CD14-positive monocyte (primary cell): ENCODE results near the gene SLC47A2. TPM values are rescaled to one million over a fixed set of nuclear protein-coding genes. Genes with fewer than 3 reads are reported as not detected.

Experiments used
- DNase-seq, 3 donors: peaks; one replicate each; pipeline ENCODE4 v3.0.0-alpha.2; 2011 to 2022
- H2AFZ ChIP-seq: 2 replicates; pipeline ENCODE4 v1.6.0; 2012; ENCODE audit warnings: mild to moderate bottlenecking, low read depth, low read length, inconsistent platforms; ENCODE audit not compliant: insufficient read depth, poor library complexity, severe bottlenecking
- H3K27ac ChIP-seq, 2 donors: 1 replicate in 1 of 2; 2 replicates in 1 of 2; pipeline ENCODE4 v1.5.1; 2012 to 2013; ENCODE audit warnings: low read length in 2 of 2, control low read depth in 1 of 2, inconsistent platforms in 1 of 2, low read depth in 1 of 2, mild to moderate bottlenecking in 1 of 2
- H3K27me3 ChIP-seq, 2 donors: one replicate each; pipeline versions ENCODE4 v1.6.0 to v1.6.1; 2011 to 2013; ENCODE audit warnings: low read length in 2 of 2; ENCODE audit not compliant: control insufficient read depth in 2 of 2, insufficient read depth in 2 of 2
- H3K36me3 ChIP-seq, 2 donors: replicated peaks in 1 of 2; 1 replicate in 1 of 2; 2 replicates in 1 of 2; pipeline versions ENCODE4 v1.5.1 to v1.6.1; 2012 to 2013; ENCODE audit warnings: low read length in 2 of 2, control low read depth in 1 of 2, inconsistent platforms in 1 of 2, mild to moderate bottlenecking in 1 of 2; ENCODE audit not compliant: insufficient read depth in 2 of 2, control insufficient read depth in 1 of 2
- H3K4me1 ChIP-seq, 2 donors: 1 replicate in 1 of 2; 2 replicates in 1 of 2; pipeline versions ENCODE4 v1.5.1 to v1.6.1; 2012 to 2013; ENCODE audit warnings: low read length in 2 of 2, control low read depth in 1 of 2, inconsistent platforms in 1 of 2, mild to moderate bottlenecking in 1 of 2, moderate library complexity in 1 of 2; ENCODE audit not compliant: insufficient read depth in 2 of 2, control insufficient read depth in 1 of 2
- H3K4me2 ChIP-seq: replicated peaks from 2 replicates; pipeline ENCODE3; 2012; ENCODE audit warnings: low read length, moderate library complexity, mild to moderate bottlenecking; ENCODE audit not compliant: poor library complexity, severe bottlenecking; ENCODE audit errors: extremely low read depth
- H3K4me3 ChIP-seq, 3 experiments: fragments of 200-600 bp in 1 of 3; sonication (generic) in 1 of 3; replicated peaks in 1 of 3; 1 replicate in 2 of 3; 2 replicates in 1 of 3; pipeline ENCODE4 v1.5.1; 2011 to 2013; ENCODE audit warnings: low read length in 3 of 3, mild to moderate bottlenecking in 3 of 3, control low read depth in 2 of 3, low read depth in 2 of 3, inconsistent platforms in 1 of 3, moderate library complexity in 1 of 3
- H3K79me2 ChIP-seq: 2 replicates; pipeline ENCODE4 v1.6.0; 2012; ENCODE audit warnings: mild to moderate bottlenecking, control low read depth, inconsistent platforms, low read length, moderate library complexity; ENCODE audit not compliant: insufficient read depth
- H3K9ac ChIP-seq: 2 replicates; pipeline ENCODE4 v1.6.0; 2017; ENCODE audit warnings: low read length, mild to moderate bottlenecking; ENCODE audit not compliant: insufficient read depth, poor library complexity, severe bottlenecking
- H3K9me3 ChIP-seq, 2 donors: replicated peaks in 1 of 2; 1 replicate in 1 of 2; 2 replicates in 1 of 2; pipeline versions ENCODE4 v1.5.1 to v1.6.1; 2012 to 2013; ENCODE audit warnings: low read length in 2 of 2, control low read depth in 1 of 2; ENCODE audit not compliant: control insufficient read depth in 1 of 2, insufficient read depth in 1 of 2
- H4K20me1 ChIP-seq: 2 replicates; pipeline ENCODE4 v1.6.0; 2012; ENCODE audit warnings: mild to moderate bottlenecking, low read length, control low read depth, moderate library complexity; ENCODE audit not compliant: insufficient read depth
- H3K27ac Mint-ChIP-seq, 7 donors: one replicate each; pipeline ENCODE4 v1.8.0; 2020; ENCODE audit warnings: mild to moderate bottlenecking in 7 of 7, mixed read lengths in 7 of 7, moderate library complexity in 6 of 7, inconsistent platforms in 2 of 7
- H3K27me3 Mint-ChIP-seq, 3 donors: one replicate each; pipeline ENCODE4 v1.8.0; 2021 to 2022; ENCODE audit warnings: low read depth in 3 of 3, mild to moderate bottlenecking in 3 of 3, mixed read lengths in 3 of 3, moderate library complexity in 3 of 3, inconsistent platforms in 1 of 3
- H3K36me3 Mint-ChIP-seq, 2 donors: one replicate each; pipeline ENCODE4 v1.8.0; 2020; ENCODE audit warnings: mixed read lengths in 2 of 2, inconsistent platforms in 1 of 2, mild to moderate bottlenecking in 1 of 2
- H3K4me1 Mint-ChIP-seq: one replicate; pipeline ENCODE4 v1.8.0; 2020; ENCODE audit warnings: mild to moderate bottlenecking, mixed read lengths
- H3K4me3 Mint-ChIP-seq, 2 donors: one replicate each; pipeline ENCODE4 v1.8.0; 2020; ENCODE audit warnings: mild to moderate bottlenecking in 2 of 2, mixed read lengths in 2 of 2, moderate library complexity in 1 of 2
- H3K9me3 Mint-ChIP-seq, 7 donors: one replicate each; pipeline ENCODE4 v1.8.0; 2020 to 2022; ENCODE audit warnings: mixed read lengths in 7 of 7, mild to moderate bottlenecking in 6 of 7, moderate library complexity in 6 of 7, inconsistent platforms in 2 of 7
- WGBS: methylation state at CpG from one replicate; pipeline ENCODE4 v1.1.5; 2013; ENCODE audit warnings: missing lambda C conversion rate; ENCODE audit not compliant: insufficient coverage; 5-methylcytosine and 5-hydroxymethylcytosine counted together
- intact Hi-C, 2 donors: fragments of 100-400 bp; cut with micrococcal nuclease; formaldehyde crosslinking; loops; one replicate each; pipeline versions ENCODE4 v1.15.0 to v1.15.1; 2023
- polyA plus RNA-seq, 3 donors: library from polyadenylated mRNA; depleted of rRNA in 1 of 3; unstranded in 2 of 3; stranded (reverse) in 1 of 3; fragments of 300-500 nt in 2 of 3; fragments of >200 nt in 1 of 3; fragmentation: Illumina TruSeq in 2 of 3; gene quantifications; 1 replicate in 2 of 3; 2 replicates in 1 of 3; pipeline ENCODE4 v1.2.3, GENCODE V29; 2012 to 2021
- TF ChIP-seq, protein P1 (sequence below): fragments of 200-600 bp; IDR thresholded peaks from one replicate; pipeline ENCODE4 v1.8.0; 2022; ENCODE audit warnings: antibody characterized with exemption, mild to moderate bottlenecking

The SLC47A2 gene
- polyA plus RNA-seq, 3 donors, result not detected

DNA sequence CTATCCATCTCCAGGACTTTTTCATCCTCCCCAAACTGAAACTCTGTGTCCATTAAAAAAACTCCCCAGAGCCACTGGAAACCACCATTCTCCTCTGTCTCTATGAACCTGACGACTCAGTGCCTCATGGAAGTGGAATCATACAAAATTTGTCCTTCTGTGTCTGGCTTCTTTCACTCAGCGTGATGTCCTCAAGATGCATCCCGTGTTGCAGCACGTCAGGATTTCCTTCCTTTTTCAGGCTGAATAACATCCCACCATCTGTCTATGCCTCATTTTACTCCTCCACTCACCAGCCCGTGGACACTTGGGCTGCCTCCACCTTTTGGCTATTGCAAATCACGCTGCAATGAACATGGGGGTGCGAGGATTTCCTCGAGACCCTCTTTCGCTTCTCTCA is 44.4 kb upstream of the SLC47A2 start:
- Histone ChIP-seq H3K27me3 (no peaks in the 10 kb centered on the region), H3K4me2 (no peak overlapping the region), H3K4me3 (no peak overlapping the region), H2AFZ (no peak overlapping the region), H3K9me3 (no peaks in the 10 kb centered on the region), H3K27ac (no peak overlapping the region), H3K4me1 (no peaks in the 10 kb centered on the region), H3K9ac (no peak overlapping the region), H4K20me1 (no peaks in the 10 kb centered on the region), H3K79me2 (no peaks in the 10 kb centered on the region), H3K36me3 (no peaks in the 10 kb centered on the region)
- WGBS, result 50% methylated on average over 9 of the region's 9 CpGs
- Mint-ChIP-seq H3K4me3 (no peak overlapping the region), H3K9me3 (peaks cover 0 to 5% (median 2%) of the 10 kb centered on the region in 7 donors), H3K36me3 (no peaks in the 10 kb centered on the region), H3K27me3 (peaks cover 5 to 10% (median 6%) of the 10 kb centered on the region in 3 donors), H3K27ac (peak overlapping the region in 2 of 7 donors; percentile 9 to 44), H3K4me1 (peaks cover 26% of the 10 kb centered on the region)
- peak; percentile 29 to 63 (median 39) for DNase-seq
- TF ChIP-seq, protein P1, sequence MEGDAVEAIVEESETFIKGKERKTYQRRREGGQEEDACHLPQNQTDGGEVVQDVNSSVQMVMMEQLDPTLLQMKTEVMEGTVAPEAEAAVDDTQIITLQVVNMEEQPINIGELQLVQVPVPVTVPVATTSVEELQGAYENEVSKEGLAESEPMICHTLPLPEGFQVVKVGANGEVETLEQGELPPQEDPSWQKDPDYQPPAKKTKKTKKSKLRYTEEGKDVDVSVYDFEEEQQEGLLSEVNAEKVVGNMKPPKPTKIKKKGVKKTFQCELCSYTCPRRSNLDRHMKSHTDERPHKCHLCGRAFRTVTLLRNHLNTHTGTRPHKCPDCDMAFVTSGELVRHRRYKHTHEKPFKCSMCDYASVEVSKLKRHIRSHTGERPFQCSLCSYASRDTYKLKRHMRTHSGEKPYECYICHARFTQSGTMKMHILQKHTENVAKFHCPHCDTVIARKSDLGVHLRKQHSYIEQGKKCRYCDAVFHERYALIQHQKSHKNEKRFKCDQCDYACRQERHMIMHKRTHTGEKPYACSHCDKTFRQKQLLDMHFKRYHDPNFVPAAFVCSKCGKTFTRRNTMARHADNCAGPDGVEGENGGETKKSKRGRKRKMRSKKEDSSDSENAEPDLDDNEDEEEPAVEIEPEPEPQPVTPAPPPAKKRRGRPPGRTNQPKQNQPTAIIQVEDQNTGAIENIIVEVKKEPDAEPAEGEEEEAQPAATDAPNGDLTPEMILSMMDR, result no peak
- intact Hi-C loops, result loop anchor here (5.0 kb wide), 2 partner anchors 33 to 103 kb away; no protein-coding TSS in a partner anchor

DNA sequence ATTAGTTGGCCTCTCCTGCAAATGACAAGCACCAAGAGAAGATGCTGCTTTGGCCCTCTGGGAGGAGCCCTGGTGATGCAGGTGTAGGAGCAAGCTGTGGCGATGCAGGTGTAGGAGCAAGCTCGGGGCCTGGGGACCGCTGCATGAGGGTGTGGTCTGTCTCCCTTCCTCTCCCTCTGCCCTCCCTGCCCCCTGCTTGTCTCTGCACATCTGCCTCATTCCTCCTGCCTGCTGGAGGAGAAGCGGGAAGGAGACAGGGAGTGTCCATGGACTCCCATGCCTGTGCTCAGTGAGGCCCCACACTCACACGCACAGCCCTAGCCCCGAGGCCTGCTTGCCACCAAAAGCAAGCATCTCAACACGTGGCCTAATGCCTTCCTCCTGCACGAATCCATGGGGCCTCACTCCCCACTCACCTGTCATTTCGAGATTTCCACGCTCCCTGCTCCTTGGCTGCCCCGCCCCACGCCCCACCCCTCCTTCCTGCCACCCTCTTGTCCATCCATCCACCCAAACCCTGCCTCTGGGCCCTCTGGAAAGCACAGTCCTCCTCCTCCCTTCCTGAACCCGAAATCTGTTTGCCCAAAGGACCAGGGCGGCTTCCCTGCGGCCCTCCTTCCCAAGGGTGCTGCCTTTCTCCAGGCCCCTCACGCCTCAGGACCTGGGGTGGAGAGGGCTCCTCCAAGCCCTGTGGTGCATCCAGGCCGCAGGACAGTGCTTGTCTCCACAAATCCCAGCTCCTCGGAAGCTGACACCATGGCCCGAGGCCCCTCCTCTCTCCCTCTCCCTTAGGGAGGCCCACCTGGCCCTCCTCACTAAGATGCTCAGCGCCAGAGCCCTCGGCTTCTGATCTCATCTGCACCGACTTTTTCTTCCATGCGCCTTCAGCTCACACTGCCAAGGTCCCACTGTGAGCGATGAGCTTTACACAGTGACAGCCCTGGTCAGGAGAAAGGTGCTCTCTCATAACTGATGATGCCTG is 43.5 kb upstream of the SLC47A2 start:
- H3K4me2 ChIP-seq, result no peak overlapping the region
- Mint-ChIP-seq H3K9me3 (peaks cover 0 to 5% (median 2%) of the 10 kb centered on the region in 7 donors), H3K4me1 (peaks cover 26% of the 10 kb centered on the region), H3K27ac (no peak overlapping the region), H3K4me3 (no peak overlapping the region), H3K36me3 (no peaks in the 10 kb centered on the region), H3K27me3 (peaks cover 5 to 12% (median 6%) of the 10 kb centered on the region in 3 donors)
- H3K36me3 ChIP-seq, result no peaks in the 10 kb centered on the region
- H3K27ac ChIP-seq, result no peak overlapping the region
- H3K4me3 ChIP-seq, result no peak overlapping the region
- H3K79me2 ChIP-seq, result no peaks in the 10 kb centered on the region
- intact Hi-C loops, result loop anchor here (5.0 to 10.0 kb wide), 3 partner anchors 33 to 105 kb away; no protein-coding TSS in a partner anchor
- no peaks in the 10 kb centered on the region for H3K4me1 ChIP-seq
- H2AFZ ChIP-seq, result no peak overlapping the region
- H4K20me1 ChIP-seq, result no peaks in the 10 kb centered on the region
- no peak for DNase-seq
- no peaks in the 10 kb centered on the region for H3K9me3 ChIP-seq
- no peak overlapping the region for H3K9ac ChIP-seq
- H3K27me3 ChIP-seq, result no peaks in the 10 kb centered on the region
- 95% methylated on average over 15 of the region's 24 CpGs for WGBS
- TF ChIP-seq, protein P1, result no peak
